COLO829 (cell line): Measurements from ENCODE around the gene OCA2.
"Not testable (repeated sequence)": the region's sequence is repeated elsewhere in the genome, so short reads cannot be mapped to it uniquely, and the experiment has no call there.

Source experiments
- DNase-seq: peaks from one replicate; pipeline ENCODE4 v3.0.0; 2012; ENCODE audit warnings: low spot score

The OCA2 gene

DNA sequence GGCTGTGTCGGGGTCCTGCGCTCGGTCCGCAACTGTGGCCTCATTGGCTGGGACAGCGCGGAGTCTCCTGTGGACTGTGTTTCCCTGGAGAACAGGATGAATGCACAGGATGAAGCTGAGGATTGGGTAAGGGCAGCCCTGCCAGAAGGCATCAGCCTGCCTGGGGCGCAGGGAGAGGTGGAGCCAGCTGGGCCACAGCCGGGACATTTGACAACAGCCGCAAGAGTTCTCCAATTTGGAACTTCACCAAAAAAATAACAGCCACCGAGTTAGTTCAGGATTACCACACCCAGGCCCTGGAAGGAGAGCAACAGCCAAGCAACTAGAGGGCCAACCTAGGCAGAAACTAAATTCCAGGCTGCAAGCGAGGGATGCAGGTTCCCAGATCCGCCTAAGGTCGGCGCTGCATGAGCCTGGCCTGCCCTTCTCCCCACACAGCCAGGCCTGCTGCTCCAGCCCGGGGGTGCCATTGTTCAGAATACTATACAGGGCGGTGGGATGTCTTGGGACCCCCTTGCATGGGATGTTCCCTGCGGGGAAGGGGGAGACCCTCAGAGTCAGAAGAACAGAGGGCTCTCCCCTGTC, 229.3 kb downstream of the OCA2 start:
- no peak for DNase-seq

DNA sequence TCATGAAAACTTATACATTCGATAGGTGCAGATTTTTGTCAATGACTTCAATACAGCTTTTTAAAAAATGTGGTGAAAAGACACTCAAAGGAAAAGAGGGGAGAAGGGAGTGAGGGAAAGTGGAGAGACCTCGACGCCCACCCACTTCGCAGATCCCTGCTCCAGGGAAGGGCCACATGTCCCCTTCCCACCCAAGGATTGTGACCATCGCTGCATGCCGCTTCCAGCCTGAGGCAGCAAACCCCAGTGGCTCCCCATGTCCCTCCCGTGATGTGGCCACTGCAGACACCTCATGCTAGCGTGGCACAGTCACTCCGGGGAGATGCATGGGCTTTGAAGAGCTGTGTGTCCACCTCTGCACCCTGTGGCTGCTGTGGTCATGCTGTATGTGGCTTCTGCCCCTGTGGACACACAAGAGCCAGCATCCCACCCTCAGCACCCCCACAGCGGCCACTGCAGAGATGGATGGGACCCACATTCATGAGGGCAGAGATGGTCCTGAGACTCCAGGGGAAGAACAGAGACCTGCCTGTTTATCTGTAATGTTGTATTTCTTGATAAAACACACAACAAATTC, 230.2 kb downstream of the OCA2 start:
- DNase-seq = no peak

- DNase-seq = no peak
Measured at GRCh38 chr15:27867861-27868260, 231.3 kb downstream of the OCA2 start.

DNA sequence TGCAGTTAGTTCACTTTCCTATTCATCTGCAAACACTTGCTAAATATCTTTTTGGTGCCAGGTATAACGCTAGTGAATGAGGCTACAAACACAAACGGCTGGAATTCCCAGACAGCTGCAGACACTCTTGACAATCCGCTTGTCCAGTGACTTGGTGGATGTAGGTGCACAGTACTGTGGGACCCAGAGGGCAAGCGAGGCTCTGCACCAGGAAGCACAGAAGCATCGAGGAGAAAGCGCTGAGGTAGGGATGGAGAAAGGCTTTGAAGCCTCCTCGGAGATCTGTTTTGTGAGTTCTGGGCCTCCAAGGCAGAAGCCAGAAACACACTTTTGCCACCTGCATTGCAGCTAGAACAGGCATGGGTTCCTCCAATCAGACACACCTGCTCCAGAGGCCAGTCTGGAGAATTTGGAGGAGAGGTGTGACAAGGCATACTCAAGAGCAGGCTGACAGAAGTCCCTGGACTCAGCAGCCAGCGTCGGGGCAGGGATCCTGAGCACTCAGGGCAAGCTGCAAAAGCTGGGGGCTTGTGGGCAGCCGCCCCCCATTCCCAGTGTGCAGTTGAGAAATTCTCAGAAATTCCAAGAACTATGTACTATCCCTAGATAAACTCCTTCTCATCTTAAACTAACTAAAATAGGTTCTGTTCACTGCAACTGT, 232.5 kb downstream of the OCA2 start:
- DNase-seq = no peak

DNA sequence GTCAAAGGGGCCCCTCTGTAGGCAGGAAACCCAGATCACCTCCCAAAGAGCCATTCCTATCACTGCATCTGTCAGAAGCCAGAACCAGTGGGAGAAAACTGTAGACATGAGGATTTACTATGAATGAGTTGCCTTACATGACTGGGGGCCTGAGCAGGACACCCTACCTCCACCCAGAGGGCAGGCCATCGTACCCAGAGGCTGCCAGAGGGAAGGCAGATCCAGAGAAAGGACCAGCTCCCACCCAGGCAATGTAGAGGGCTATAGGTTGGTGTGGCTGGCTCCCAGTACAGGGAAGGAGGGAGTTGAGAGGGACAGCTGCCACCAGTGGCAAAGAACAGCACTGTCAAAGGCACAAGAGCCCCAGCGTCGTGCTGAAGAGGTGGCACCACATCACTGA, 233.2 kb downstream of the OCA2 start:
- DNase-seq = no peak

DNA sequence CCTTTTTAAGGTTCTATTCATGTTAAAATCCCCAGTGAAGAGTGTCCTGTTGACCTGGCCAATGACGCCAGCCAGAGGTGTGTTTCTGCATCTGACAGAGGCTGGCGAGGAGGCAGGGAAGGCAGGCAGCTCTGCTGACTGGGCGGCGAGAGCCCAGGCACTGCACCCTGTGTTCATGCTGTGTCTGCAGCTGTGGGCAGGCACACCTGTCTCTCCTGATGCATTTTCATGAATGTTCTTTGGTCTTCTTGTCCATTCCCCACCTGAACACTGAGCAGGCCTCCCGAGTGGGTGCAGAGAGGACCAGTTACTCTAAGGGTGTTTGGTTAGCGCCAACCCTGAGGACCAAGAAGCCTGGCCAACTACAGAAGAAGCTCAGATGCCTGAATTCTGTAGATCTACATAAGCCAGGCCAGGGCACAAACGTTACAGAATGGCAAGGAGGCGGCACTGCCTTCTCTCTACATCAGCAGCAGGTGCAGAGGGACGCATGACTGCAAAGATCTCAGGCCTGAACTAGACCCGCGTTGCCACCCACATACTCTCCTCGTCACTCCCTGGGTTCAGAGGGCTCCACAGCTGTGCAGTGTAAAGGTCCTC, 233.7 kb downstream of the OCA2 start:
- no peak for DNase-seq

DNA sequence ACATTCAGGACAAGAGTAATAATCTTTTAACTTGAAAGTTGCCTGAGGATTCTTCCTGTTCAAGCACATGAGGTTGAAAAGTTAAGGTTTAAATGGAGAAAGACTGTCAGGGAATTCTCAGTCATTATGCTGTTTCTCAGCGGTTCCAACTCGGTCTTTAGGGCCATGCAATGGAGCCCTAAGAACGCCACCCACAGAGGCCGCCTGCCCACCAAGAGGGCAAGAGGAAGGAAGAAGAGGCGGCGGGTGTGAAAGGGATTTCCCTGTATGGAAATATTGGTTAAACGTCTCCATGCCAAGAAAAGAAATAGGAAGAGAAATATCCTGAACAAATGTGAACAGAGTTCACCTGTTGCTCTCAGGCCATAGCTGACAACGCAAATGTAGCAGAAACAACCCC, 234.4 kb downstream of the OCA2 start:
- DNase-seq = no peak

- DNase-seq = no peak
Measured at GRCh38 chr15:27864086-27864485, 235.0 kb downstream of the OCA2 start.

- no peak for DNase-seq
Measured at GRCh38 chr15:27863000-27863399, 236.1 kb downstream of the OCA2 start.

DNA sequence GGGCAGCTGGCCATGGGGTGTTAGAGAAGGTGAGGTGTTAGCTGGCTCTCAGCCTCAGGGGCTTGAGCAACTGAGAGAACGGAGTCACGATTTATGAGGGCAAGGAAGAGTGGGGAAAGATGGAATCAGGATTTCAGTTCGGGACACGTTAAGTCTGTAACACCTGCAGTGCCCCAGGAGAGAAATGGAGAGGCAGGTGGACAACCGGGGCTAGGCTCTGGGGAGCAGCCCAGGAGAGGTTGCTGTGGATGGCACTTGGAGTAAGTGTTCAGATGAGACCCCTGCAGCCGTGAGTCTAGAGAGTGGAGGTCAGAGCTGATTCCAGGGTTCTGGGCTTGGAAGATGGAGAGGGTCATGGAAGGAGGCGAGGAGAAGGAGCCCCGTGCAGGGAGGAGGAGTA, 237.9 kb downstream of the OCA2 start:
- no peak for DNase-seq

DNA sequence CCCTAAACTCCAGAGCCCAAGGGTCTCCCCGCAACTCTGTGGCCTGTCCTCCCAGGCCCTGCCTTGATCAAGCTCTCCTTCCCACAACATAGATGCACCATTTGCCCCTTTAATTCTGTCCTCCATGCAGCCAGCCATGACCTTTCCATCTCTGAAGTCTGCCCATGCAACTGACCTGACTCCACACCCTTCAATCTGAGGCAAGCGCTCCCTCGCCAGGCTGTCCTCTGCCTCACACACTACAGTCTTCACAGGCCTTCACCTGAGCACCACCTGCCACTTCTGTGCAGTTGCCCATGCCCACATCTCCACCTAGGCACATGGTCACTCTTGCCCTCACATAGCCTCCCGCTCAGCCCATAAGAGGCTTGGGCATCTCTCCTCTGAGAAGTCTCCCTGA, 244.0 kb downstream of the OCA2 start:
- DNase-seq = no peak

DNA sequence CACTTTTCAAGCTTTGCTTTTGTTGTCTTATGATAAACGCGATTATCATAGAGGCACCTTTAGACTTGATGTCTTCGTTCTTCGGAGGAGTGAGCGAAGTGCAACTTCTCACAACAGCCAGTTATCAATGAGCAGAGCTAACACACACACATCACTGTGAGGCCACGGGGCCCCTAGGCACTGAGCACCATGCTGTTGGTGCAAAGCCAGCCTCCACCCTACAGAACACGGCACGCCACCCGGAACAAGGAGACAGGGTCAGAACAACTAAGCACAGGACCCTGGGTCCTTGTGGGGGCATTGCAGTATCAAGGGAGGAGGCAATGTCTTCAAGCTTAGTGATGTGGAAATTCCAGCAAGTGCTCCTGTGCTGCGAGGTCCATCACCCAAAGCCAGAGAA, 244.5 kb downstream of the OCA2 start:
- no peak for DNase-seq

DNA sequence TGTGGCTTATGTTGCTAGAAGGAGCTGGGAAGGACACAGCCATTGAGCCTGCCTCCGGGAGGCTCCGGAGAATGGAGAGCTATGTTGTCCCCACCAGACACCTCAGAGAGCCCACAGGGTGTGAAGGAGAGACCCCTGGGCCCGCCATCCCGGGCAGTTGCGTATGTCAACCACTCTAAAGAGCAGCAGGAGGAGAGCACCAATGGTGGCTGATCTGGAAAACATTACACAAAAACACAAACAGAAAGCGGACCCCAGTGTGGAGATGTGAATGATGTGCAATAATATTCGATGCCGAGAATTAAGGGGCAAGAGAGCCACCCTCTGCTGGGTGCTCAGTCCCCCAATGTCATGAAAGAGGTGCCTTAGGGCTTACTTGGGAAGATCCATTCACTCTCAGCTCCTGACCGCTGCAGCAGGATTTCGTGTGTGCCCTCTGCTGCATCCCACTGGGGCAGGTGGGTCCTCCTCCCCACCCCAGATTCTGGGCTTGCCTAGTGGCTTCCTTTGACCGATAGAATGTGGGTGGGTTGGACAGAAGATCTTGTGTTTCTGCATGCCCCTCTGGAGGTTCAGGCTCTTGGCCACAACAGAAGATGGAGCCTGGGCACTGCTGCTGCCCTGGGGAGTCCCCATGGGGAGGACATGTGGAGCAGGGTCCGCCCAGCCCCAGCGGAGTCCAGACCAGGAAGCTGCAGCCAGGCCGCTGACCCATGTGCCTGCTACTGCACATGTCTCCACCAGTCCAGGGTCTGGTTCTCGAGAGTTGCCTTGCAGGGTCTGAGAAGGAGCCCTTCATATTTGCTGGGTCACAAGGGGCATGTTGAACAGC, 245.3 kb downstream of the OCA2 start:
- DNase-seq = no peak

- no peak for DNase-seq
Measured at GRCh38 chr15:27851858-27852210, 247.3 kb downstream of the OCA2 start.

GRCh38 chr15:27850981-27851857, 247.9 kb downstream of the OCA2 start:
- no peak for DNase-seq

GRCh38 chr15:27850050-27850449, 249.1 kb downstream of the OCA2 start:
- no peak for DNase-seq

DNA sequence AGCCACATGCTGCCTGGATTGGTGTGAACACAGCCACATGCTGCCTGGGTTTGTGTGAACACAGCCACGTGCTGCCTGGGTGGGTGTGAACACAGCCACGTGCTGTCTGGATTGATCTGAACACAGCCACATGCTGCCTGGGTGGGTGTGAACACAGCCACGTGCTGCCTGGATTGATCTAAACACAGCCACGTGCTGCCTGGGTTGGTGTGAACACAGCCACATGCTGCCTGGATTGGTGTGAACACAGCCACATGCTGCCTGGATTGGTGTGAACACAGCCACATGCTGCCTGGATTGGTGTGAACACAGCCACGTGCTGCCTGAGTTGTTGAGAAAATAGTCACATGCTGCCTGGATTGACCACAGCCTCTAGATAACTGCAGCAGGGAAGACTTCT, 250.2 kb downstream of the OCA2 start:
- not testable (repeated sequence) for DNase-seq

DNA sequence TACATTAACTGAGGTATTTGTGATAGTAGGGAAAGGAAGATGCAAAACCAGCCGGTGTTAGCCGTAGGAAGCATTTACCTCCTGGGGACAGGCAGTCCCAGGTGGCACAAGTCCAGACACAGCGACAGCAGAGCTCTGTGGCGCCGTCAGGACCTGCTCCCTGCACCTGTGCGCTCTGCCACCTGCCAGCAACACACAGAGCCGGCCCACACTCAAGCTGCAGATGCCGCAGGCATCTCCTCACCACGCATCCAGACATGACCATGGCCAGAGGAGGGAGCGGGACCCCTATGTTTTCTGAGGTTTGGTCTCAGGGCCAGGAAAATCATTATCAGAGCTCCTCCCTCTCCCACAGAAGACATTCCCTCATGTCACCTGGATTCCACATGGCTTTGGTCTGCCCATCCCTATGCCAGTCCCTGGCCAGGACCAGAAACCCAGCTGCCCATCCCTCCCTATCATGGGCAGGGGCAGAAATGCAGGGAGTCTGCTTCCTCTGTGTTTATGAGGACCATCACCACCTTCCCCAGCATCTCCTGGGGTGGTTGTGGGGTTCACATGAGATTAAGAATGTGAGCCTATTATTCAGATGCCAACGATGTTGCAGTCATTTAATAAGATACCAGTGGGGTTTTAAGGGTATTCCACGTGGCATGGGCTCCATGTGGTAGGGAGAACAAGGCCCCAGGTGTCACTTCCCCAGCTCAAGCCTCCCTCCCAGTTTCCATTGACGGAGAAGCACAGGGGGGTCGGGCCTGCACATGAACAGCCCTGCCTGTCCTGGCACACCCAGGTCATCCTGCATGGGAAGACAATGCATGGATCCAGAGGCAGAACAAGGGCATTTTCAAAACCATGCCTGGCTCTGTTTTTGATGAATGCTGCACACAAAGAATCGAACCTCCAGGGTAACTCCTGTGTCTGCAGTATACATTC, 251.1 kb downstream of the OCA2 start:
- DNase-seq = no peak

DNA sequence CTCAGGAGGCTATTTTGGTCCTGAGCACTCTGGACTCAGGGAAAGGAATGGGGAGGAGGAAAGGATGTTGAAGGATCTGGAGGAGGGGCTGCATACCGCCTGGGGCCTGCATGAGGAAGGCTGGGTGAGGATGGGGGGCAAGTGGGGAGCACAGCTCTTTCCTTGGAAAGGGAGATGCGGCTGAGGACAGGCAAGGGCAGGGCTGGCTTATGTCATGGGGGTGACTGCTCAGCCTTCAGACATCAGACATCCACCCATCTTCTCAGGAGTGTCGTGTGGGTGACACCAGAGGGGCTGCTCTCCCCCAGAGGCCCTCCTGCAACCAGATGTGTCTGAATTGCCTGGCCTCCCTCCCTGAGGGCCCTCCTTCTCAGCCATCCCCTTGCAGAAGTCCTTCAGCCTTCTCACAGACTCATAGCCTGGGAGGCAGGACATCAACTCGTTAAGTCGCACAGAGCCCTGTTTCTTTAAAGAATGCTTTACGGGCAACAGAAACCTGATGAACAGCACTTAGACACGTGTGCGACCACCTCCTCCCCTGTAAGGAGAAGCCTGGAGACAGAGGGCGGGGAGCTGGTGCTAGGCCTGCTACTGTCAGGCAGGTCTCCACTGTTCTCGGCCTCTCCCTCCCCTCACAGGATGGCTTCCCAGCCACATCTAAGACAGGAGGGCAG, 252.3 kb downstream of the OCA2 start:
- DNase-seq = no peak
